Measurements from ENCODE around the gene MAGIX.

Gene MAGIX

DNA sequence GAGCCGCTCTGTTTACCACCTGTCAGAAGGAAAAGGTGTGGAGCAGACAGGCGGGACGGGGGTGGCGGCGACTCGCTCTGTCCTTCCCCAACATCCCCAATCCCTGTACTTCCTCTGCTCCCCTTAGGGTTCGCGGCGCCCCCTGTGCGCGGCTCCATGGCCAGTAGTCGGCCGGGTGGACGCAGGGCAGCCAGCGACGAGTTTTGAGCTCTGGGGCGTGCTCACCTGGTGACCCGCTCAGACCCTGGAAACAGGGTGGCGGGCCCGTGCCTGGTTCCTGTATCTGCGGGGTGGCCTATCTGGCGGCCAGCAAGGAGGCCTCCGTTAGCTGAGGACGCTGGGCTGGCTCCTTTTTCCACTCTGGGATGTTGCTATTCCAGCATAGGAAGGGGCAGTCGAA lies 5.4 kb upstream of the MAGIX start:
- Histone ChIP-seq H3K36me3 (ENCODE audit: control insufficient read depth, insufficient read depth, low read length) (no peaks in the 10 kb centered on the region), H3K27ac (ENCODE audit: low read depth, low read length, severe bottlenecking) (no peak overlapping the region), H3K4me3 (ENCODE audit: extremely low read depth, insufficient read depth, low read length, poor library complexity, severe bottlenecking) (no peak overlapping the region), H3K9me3 (ENCODE audit: control insufficient read depth, low read length) (no peaks in the 10 kb centered on the region), H3K4me1 (ENCODE audit: control insufficient read depth, insufficient read depth, low read length, poor library complexity, severe bottlenecking) (peaks cover 3% of the 10 kb centered on the region)
- 89 to 90% methylated on average over 4 to 22 of the region's 25 CpGs for WGBS, 2 experiments (ENCODE audit: insufficient coverage in 2 of 2)

DNA sequence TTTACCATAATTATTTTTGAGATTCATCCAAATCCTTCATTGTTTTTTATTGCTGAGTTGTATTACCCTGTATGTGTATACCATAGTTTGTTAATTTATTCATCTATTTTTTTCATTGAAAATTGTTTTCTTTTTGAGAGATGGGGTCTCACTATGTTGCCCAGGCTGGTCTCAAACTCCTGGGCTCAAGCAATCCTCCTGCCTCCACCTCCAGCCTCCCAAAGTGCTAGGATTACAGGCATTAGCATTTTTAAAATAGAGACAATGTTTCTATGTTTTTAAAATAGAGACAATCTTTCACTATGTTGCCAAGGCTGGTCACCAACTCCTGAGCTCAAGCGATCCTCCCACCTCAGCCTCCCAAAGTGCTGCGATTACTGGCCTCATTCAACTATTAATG lies 1.6 kb upstream of the MAGIX start:
- no CpG with 5 or more reads among the region's 2 CpGs for WGBS, 2 experiments (ENCODE audit: insufficient coverage in 2 of 2)
- Histone ChIP-seq H3K27ac (ENCODE audit: low read depth, low read length, severe bottlenecking) (no peak overlapping the region), H3K4me3 (ENCODE audit: extremely low read depth, insufficient read depth, low read length, poor library complexity, severe bottlenecking) (no peak overlapping the region), H3K4me1 (ENCODE audit: control insufficient read depth, insufficient read depth, low read length, poor library complexity, severe bottlenecking) (no peaks in the 10 kb centered on the region), H3K9me3 (ENCODE audit: control insufficient read depth, low read length) (no peaks in the 10 kb centered on the region), H3K36me3 (ENCODE audit: control insufficient read depth, insufficient read depth, low read length) (no peaks in the 10 kb centered on the region)

DNA sequence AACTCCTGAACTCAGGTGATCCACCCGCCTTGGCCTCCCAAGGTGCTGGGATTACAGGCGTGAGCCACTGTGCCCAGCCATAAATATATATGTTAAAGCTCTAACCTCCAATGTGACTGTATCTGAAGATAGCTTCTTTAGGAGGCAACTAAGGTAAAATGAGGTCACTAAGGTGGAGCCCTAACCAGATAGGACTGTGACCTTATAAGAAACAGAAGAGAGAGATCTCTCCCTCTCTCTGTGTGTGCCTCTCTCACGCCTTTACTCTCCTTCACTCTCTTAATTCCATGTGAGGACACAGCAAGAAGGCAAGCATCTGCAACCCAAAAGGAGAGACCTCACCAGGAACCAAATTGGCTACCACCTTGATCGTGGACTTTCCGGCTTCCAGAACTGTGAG lies 926 bp upstream of the MAGIX start:
- Histone ChIP-seq H3K4me1 (ENCODE audit: control insufficient read depth, insufficient read depth, low read length, poor library complexity, severe bottlenecking) (no peaks in the 10 kb centered on the region), H3K36me3 (ENCODE audit: control insufficient read depth, insufficient read depth, low read length) (no peaks in the 10 kb centered on the region), H3K4me3 (ENCODE audit: extremely low read depth, insufficient read depth, low read length, poor library complexity, severe bottlenecking) (no peak overlapping the region), H3K27ac (ENCODE audit: low read depth, low read length, severe bottlenecking) (no peak overlapping the region), H3K9me3 (ENCODE audit: control insufficient read depth, low read length) (no peaks in the 10 kb centered on the region)
- WGBS, 2 experiments (ENCODE audit: insufficient coverage in 2 of 2): 83 to 100% methylated on average over 1 to 2 of the region's 5 CpGs

DNA sequence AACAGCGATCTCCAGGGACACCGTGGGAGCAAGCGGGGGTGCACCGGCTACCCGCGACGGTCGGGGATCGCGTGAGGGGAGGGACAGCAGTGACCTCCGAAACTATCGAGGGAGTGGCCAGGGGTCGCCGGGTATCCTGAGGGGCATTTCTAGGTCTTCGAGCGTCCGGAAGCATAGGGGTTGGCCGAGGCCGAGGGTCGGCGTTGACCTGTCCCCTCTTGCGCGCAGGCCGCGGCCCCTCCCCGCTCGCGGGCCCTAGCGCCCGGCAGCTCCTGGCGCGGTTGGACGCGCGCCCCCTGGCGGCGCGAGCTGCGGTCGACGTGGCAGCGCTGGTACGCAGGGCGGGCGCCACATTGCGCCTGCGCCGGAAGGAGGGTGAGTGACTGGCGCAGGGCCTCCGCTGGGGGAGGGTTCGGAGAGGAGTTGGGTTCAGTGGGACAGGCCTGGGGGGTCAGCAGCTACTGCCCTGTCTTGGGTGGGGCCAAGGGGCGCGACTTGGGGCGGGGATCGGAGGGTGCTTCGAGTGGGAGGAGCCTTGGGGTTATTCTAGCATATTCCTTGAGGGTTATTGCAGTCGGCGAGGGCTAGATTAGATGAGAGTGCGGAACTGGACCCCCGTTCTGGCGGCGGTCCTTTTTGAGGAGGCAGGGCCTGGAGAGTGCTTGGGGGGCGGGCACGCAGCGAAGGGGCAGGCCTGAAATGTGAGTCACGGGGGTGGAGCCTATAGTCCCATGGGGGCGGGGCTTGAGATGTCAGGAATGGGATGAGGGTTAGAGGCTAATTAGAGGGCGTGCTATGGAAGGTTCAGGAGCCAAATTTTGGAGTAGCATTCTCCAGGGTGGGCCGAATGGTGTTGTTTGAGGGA lies 1.2 kb downstream of the MAGIX start:
- H3K27ac ChIP-seq (ENCODE audit: low read depth, low read length, severe bottlenecking): peak overlapping the region; percentile 87
- H3K9me3 ChIP-seq (ENCODE audit: control insufficient read depth, low read length): no peaks in the 10 kb centered on the region
- WGBS, 2 experiments (ENCODE audit: insufficient coverage in 2 of 2): 5 to 19% methylated on average over 20 to 31 of the region's 69 CpGs
- peak overlapping the region; percentile 28 for H3K4me3 ChIP-seq (ENCODE audit: extremely low read depth, insufficient read depth, low read length, poor library complexity, severe bottlenecking)
- H3K4me1 ChIP-seq (ENCODE audit: control insufficient read depth, insufficient read depth, low read length, poor library complexity, severe bottlenecking): peaks cover 2% of the 10 kb centered on the region
- H3K36me3 ChIP-seq (ENCODE audit: control insufficient read depth, insufficient read depth, low read length): no peaks in the 10 kb centered on the region

DNA sequence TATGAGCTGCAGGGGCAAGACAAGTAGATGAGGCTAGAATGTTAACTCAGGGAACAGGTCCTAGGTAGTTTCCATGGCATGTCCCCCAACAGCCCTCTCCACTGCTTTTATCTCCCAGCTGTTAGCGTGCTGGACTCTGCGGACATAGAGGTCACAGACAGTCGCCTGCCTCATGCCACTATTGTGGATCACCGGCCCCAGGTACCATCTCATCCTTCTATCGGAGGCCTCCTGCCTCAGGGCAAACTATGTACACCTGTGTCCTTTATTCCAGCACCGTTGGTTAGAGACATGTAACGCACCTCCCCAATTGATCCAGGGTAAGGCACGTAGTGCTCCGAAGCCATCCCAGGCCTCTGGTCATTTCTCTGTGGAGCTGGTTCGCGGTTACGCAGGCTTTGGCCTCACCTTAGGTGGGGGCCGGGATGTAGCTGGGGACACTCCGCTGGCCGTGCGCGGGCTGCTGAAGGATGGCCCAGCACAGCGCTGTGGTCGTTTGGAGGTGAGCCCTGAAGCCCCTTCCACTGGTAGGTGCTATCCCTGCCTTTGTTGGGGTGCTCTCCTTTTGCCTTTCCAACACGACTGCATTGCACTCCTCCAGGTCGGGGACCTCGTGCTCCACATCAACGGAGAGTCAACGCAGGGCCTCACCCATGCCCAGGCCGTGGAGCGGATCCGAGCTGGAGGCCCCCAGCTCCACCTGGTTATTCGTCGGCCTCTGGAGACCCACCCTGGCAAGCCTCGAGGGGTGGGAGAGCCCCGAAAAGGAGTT lies 2.2 kb downstream of the MAGIX start:
- 95% methylated on average over 16 to 27 of the region's 31 CpGs for WGBS, 2 experiments (ENCODE audit: insufficient coverage in 2 of 2)
- Histone ChIP-seq H3K36me3 (ENCODE audit: control insufficient read depth, insufficient read depth, low read length) (no peaks in the 10 kb centered on the region), H3K4me1 (ENCODE audit: control insufficient read depth, insufficient read depth, low read length, poor library complexity, severe bottlenecking) (peaks cover 2% of the 10 kb centered on the region), H3K27ac (ENCODE audit: low read depth, low read length, severe bottlenecking) (no peak overlapping the region), H3K9me3 (ENCODE audit: control insufficient read depth, low read length) (no peaks in the 10 kb centered on the region), H3K4me3 (ENCODE audit: extremely low read depth, insufficient read depth, low read length, poor library complexity, severe bottlenecking) (no peak overlapping the region)

DNA sequence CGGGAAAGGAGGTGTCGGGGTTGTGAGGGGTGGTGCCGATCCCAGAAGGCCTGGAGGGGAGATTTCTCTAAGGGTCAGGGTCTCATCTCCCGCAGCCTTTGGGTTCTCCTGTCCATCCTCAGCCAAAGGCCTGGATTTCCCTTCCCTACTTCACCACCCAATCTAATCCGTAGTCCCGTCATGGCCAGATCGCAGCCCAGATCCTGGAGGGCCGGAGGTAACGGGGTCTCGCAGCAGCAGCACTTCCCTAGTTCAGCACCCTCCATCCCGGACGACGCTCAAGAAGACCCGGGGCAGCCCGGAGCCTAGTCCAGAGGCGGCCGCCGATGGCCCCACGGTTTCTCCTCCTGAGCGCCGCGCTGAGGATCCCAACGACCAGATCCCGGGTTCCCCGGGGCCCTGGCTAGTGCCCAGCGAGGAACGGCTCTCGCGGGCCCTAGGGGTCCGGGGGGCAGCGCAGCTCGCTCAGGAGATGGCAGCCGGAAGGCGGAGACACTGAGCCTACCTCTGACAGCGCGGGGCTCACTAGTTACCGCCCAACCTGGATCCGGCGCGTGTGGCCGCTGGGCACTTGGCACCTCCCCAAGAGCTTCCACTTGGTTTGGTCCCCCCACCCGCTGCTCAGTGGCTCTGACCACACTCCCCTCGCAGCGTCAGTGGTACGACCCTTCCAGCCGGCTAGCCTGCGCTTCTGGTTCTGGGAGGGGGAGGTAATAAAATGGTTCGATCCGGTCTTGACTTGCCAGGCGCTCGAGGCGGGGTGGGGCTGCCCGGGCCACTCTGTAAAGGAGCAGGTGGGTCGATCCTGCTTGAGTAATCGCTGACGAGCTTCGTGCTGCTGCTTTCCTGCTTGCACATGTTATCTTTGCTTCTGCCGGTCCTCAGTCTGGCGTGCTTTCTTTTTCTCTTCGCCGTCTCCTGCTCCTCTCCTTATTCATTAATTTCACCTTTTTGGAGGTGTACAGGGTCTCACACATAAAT lies 3.6 kb downstream of the MAGIX start:
- 7 to 12% methylated on average over 15 to 44 of the region's 61 CpGs for WGBS, 2 experiments (ENCODE audit: insufficient coverage in 2 of 2)
- Histone ChIP-seq H3K36me3 (ENCODE audit: control insufficient read depth, insufficient read depth, low read length) (no peaks in the 10 kb centered on the region), H3K4me3 (ENCODE audit: extremely low read depth, insufficient read depth, low read length, poor library complexity, severe bottlenecking) (peak overlapping the region; percentile 11), H3K4me1 (ENCODE audit: control insufficient read depth, insufficient read depth, low read length, poor library complexity, severe bottlenecking) (peaks cover 2% of the 10 kb centered on the region), H3K9me3 (ENCODE audit: control insufficient read depth, low read length) (no peaks in the 10 kb centered on the region), H3K27ac (ENCODE audit: low read depth, low read length, severe bottlenecking) (peak overlapping the region; percentile 69)

DNA sequence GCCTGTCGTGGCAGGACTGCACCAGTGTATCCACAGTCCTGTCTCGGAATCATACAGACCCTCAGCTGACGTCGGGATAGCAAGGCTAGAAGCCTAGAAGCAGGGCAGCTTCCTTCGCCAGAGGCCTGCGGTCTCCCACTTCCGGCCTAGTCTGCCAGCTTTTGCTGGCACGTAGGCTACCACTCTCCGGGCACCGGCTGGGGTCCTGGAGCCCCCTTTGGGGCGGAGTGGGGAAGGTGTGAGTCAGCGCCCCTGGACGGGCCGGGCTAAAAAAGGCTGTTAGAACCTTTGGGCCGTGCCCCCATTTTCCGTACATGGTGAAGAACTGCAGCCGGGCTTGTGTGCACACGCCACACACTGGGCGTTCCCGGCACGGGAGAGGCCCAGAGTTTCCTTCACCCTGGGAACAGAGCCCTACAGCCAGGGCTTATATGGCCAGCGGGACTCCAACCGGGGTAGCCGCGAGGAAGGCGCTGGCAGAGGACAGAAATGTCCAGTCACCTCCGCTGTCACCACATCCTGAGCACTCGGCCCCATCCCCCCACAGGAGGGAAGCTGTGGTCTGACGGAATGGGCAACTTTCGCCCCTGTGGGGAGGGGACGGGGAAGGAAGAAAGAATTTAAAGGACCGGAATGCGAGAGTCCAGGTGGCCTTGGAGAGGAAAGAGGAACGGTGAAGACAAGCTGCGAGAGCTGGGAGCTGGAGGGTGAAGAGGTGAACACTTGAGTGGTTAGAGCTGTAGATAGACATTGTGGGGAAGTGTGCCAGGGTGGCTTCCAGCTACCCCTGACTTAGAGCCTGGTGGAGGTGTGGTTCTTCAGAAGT lies 4.6 kb downstream of the MAGIX start:
- Histone ChIP-seq H3K36me3 (ENCODE audit: control insufficient read depth, insufficient read depth, low read length) (no peaks in the 10 kb centered on the region), H3K4me3 (ENCODE audit: extremely low read depth, insufficient read depth, low read length, poor library complexity, severe bottlenecking) (peak overlapping the region; percentile 14), H3K27ac (ENCODE audit: low read depth, low read length, severe bottlenecking) (peak overlapping the region; percentile 69), H3K4me1 (ENCODE audit: control insufficient read depth, insufficient read depth, low read length, poor library complexity, severe bottlenecking) (peaks cover 2% of the 10 kb centered on the region), H3K9me3 (ENCODE audit: control insufficient read depth, low read length) (no peaks in the 10 kb centered on the region)
- 9 to 11% methylated on average over 10 to 17 of the region's 35 CpGs for WGBS, 2 experiments (ENCODE audit: insufficient coverage in 2 of 2)

DNA sequence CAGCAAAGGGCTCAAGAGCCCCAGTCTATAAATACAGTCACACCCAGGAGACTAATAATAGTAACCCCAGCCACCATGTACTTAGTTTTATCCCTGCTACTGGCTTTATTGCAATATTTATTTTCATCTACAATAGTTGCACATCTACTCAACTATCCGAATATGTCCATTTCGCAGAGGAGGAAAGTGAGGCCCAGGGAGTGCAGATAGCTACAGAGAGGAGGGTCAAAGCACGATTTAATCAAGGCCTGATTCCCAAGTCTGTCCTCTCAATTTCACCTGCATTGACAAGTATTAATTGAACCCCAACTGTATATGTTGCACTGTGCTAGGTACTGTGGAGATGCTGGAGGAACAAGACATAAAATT lies 5.2 kb downstream of the MAGIX start:
- WGBS, 2 experiments (ENCODE audit: insufficient coverage in 2 of 2): 100% methylated on average over 1 of the region's 3 CpGs; no CpG with 5 or more reads in 1 of the 2 experiments
- H3K36me3 ChIP-seq (ENCODE audit: control insufficient read depth, insufficient read depth, low read length): no peaks in the 10 kb centered on the region

DNA sequence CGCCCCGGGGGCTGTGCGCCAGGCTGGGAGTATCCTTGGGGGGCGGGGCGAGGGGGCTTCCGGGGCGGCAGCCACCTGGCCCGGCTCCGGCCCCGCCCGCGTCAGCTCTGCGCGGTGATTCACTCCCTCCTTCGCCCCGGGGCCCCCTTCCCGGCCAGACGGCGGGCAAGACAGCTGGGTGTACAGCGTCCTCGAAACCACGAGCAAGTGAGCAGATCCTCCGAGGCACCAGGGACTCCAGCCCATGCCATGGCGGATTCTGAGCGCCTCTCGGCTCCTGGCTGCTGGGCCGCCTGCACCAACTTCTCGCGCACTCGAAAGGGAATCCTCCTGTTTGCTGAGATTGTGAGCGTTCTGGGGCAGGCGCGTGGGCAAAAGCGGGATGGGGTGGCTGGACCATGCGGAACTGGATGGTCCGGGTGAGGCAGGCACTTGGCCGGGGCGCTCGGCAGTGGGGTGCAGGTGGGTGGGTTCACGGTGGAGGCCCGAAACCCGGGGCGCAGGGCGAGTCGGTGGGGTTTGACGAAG lies 9.3 kb downstream of the MAGIX start, which contains the start of gene PLP2:
PLP2 (plus strand) TSS at position 147 of the 528 bp plus-strand sequence; CDS start at position 250, 103 bp downstream.
- H3K9me3 ChIP-seq (ENCODE audit: control insufficient read depth, low read length): no peaks in the 10 kb centered on the region
- no peak within 1 kb of the TSS for H3K27ac ChIP-seq (ENCODE audit: low read depth, low read length, severe bottlenecking)
- peaks cover 2% of the 10 kb centered on the region for H3K4me1 ChIP-seq (ENCODE audit: control insufficient read depth, insufficient read depth, low read length, poor library complexity, severe bottlenecking)
- H3K36me3 ChIP-seq (ENCODE audit: control insufficient read depth, insufficient read depth, low read length): peaks cover 11% of the 10 kb centered on the region
- H3K4me3 ChIP-seq (ENCODE audit: extremely low read depth, insufficient read depth, low read length, poor library complexity, severe bottlenecking): peak within 1 kb of the TSS; percentile 27
- 0 to 1% methylated on average over 7 to 15 of the region's 46 CpGs for WGBS, 2 experiments (ENCODE audit: insufficient coverage in 2 of 2)

More for the DNA sequence above, 5.2 kb downstream of the MAGIX start:
- H3K4me3 ChIP-seq (ENCODE audit: extremely low read depth, insufficient read depth, low read length, poor library complexity, severe bottlenecking): no peak overlapping the region
- no peaks in the 10 kb centered on the region for H3K9me3 ChIP-seq (ENCODE audit: control insufficient read depth, low read length)
- H3K4me1 ChIP-seq (ENCODE audit: control insufficient read depth, insufficient read depth, low read length, poor library complexity, severe bottlenecking): peaks cover 2% of the 10 kb centered on the region
- H3K27ac ChIP-seq (ENCODE audit: low read depth, low read length, severe bottlenecking): no peak overlapping the region
